NCI-H2081 treated with DMSO at 0.1 percent for 48 hours (cell line): Measurements from ENCODE around the gene SRF.

Experiments used
- DNase-seq: peaks from one replicate; lab custom pipeline; 2025; lab: John Stamatoyannopoulos, UW

Gene SRF

DNA sequence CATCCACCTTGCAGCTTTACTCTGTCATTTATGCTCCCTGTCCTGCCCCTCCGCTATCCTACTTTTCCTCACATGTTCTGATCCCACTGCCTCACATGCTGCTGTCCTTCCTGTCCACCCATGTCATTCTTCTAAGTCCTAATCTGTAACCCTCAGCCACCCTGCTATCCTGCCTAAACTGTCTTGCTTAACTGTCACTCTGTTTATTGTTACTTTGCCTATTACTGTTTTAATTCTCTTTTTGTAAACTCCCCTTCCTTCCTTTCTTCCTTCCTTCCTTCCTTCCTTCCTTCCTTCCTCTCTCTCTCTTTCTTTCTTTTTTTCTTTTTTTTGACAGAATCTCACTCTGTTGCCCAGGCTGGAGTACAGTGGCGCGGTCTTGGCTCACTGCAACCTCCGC, 12.4 kb downstream of the SRF start:
- DNase-seq, result no peak

DNA sequence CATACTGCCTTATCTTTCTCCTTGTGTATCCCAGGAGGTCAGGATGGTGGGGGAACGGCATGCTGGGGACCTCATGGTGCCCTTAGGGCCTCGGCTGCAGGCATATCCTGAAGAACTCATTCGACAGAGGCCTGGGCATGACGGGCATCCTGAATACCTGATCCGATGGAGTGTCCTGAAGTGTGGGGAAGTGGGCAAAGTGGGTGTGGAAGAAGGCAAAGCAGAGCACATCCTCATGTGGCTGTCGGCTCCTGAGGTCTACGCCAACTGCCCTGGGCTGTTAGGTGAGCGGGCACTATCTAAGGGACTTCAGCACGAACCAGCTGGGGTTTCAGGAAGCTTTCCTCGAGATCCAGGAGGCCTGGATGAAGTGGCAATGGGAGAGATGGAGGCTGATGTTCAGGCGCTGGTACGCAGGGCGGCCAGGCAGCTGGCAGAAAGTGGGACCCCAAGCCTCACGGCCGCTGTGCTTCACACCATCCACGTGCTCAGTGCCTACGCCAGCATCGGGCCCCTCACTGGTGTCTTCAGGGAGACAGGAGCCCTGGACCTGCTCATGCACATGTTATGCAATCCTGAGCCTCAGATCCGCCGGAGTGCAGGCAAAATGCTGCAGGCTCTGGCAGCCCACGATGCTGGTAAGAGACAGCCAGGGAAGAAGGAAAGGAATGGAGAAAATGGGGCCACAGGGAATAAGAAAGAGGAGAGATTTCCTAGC, 13.4 kb downstream of the SRF start:
- no peak for DNase-seq

DNA sequence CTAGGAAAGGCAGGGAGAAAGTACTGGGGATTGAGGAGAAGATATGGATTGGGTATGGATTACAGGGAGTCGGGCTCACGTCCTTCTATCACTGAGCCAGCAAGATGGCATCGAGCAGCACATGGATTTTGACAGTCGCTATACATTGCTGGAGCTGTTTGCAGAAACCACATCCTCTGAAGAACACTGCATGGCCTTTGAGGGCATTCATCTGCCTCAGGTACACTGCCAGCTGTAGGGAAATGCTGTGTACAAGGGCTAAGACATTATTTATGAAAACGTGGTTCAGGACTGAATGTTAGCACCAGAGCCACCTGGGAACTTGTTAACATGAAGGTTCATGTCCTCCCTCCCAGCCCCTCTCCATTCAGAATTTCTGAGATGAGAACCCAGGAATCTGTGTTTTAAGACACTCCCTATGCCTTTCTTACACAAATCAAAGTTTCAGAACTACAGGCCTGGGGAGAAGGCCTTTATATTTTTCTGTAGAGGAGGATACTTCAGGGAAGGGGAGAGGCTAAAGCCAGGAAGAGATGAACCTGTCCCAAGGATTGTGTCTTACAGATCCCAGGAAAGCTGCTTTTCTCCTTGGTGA, 14.4 kb downstream of the SRF start:
- DNase-seq, result no peak

DNA sequence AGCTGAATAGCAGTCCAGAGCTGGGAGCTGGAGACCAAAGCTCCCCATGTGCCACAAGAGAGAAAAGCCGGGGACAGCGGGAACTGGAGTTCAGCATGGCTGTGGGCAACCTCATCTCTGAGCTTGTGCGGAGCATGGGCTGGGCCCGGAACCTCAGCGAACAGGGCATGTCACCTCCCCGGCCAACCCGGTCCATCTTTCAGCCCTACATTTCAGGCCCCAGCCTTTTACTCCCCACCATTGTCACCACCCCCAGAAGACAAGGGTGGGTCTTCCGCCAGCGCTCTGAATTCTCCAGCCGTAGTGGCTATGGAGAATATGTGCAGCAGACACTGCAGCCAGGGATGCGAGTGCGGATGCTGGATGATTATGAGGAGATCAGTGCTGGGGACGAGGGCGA, 14.9 kb downstream of the SRF start:
- DNase-seq, result no peak

DNA sequence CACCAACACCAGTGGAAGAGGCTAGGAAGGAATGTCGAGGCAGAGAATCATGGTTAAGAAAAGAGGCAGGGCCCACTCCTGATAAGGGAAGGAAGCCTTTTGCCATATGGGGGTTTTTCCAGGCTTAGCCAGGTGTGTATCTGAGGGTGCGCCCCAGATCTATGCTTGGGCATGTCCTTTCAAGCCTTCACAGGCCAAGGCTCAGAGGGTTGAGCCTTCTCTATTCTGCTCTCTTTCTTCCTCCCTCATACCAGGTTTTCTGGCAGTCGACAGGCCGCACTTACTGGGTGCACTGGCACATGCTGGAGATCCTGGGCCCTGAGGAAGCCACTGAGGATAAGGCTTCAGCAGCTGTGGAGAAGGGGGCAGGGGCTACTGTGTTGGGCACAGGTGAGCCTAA, 15.6 kb downstream of the SRF start:
- DNase-seq, result no peak

DNA sequence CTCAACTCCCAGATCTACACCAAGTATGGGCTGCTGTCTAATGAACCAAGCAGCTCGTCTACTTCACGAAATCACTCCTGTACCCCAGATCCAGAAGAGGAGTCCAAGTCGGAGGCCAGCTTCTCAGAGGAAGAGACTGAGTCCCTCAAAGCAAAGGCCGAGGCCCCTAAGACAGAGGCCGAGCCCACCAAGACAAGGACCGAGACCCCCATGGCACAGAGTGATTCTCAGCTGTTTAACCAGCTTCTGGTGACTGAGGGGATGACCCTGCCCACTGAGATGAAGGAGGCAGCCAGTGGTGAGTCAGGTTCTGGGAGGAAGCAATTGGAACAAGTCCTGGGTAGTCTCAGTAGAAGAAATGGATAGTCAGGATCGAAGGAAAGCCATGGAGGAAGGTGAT, 16.8 kb downstream of the SRF start:
- DNase-seq, result no peak

DNA sequence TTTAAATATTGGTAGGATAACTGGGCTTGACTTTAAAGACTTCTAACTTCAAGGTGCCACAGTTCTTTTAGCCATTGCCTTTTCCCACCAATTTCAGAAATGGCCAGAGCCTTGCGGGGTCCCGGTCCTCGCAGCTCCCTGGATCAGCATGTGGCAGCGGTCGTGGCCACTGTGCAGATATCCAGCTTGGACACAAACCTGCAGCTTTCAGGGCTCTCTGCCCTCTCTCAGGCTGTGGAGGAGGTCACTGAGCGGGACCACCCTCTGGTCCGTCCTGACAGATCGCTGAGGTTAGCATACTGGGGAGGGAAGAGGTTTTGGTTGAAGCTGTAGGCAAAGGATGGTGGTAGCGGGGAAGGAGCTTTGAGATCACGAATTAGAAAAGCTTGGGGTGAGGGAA, 17.4 kb downstream of the SRF start:
- no peak for DNase-seq

DNA sequence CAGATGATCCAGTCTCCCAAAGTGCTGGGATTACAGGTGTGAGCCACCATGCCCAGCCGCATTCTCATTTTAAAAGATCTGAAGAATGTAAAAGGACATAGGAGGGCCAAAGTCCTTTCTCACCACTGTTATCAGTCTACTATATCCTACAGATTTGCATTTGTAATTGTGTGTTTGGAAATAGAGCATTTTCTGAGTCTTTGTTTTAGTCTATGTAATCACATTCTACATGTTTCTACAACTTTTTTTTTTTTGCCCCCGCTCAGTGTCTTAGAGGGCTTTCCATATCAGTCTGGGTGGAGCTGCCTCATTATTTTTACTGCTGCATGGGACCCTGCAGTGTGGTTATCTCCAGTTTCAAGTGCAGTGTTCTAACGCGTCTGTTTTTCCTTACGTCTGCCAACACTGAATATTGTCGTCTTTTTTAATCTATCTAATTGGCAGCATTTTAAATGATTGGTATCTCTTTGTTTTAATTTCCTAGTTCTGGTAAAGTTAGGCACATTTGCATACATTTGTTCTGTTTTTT, 18.8 kb downstream of the SRF start:
- DNase-seq, result no peak

DNA sequence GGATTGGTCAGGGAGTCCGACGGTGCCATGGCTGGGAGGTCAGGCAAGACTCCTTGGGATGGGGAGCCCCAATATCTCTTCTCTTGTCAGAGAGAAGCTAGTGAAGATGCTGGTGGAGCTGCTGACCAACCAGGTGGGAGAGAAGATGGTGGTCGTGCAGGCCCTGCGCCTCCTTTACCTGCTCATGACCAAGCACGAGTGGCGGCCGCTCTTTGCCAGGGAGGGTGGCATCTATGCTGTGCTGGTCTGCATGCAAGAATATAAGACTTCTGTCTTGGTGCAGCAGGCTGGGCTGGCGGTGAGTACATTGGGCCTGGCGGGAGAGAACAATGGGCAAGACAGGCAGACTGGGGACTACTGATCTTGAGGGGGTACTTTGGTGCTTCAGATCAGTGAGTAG, 21.8 kb downstream of the SRF start:
- DNase-seq, result no peak

DNA sequence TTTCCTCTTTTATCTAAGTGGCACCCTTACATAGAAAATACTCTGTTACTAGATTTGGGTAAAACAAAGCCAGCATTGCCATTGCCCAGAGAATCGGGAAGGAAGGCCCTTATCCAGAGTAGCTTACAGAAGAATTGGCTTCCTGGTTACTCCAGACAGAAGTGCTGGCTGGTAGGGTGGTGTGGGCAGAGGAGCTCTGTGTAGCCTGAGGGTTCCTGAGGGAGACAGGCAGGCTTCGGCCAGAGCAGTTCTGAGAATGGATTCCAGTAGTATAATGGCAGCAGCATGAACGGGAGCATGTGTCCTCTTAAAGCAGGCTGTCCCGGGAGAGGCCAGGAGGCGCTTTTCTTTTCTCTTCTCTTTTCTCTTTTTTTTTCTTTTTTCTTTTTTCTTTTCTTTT, 22.9 kb downstream of the SRF start:
- DNase-seq, result no peak

DNA sequence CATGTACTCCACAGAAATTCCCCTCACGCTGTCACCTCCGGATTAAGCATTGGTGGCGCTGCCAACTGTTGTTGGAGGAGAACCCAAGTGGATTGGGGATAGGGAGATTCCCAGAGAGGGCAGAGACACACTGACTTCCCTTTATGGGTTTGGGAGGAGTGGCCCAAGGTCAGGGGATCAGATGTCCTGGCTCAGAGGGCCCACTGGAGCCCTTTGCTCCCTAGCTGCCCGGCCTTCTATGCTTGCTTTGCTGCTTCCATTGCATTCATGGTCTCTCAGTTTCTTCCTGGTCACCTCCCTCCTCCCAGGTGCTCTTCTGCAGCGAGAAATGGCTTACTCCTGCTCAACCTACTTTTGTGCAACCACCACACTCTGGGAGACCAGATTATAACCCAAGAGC, 25.3 kb downstream of the SRF start:
- DNase-seq, result no peak

DNA sequence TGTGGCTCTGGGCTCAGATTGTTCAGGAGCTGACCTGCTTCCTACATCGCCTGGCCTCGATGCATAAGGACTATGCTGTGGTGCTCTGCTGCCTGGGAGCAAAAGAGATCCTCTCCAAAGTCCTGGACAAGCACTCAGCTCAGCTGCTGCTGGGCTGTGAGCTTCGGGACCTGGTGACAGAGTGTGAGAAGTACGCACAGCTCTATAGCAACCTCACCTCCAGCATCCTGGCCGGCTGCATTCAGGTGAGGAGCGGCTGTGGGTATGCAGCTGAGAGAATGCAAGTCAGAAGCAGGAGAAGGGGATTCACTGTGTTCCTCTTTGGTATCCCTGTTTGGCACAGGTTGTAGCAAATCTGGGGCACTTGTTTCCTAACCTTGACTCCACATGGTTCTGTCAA, 28.8 kb downstream of the SRF start:
- DNase-seq, result no peak

DNA sequence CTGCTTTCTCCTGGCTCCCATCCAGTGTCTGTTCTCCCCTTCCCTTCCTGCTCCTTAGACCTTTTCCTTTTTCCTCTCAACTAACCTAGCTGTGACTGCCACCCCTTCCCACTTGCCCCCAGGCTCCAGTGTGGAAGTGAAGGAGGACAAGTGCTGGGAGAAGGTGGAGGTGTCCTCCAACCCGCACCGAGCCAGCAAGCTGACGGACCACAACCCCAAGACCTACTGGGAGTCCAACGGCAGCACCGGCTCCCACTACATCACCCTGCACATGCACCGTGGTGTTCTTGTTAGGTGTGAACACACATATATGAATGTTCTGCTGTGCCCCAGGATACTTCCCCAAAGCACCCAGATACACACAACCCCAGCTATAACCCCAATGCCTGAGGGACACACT, 29.5 kb downstream of the SRF start:
- DNase-seq, result no peak

DNA sequence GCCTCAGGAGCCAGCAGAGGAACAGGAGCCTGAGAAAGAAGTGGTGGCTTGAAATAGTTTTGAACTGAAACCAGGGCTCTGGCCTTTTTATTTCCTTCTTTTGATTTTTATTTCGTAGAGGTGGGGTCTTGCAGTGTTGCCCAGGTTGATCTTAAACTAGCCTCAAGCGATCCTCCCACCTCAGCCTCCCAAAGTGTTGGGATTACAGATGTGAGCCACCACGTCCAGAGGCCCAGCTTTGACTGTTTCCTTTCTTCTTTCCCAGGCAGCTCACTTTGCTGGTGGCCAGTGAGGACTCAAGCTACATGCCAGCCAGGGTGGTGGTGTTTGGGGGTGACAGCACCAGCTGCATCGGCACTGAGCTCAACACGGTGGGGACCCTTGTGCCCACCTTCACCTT, 31.4 kb downstream of the SRF start:
- DNase-seq, result no peak

DNA sequence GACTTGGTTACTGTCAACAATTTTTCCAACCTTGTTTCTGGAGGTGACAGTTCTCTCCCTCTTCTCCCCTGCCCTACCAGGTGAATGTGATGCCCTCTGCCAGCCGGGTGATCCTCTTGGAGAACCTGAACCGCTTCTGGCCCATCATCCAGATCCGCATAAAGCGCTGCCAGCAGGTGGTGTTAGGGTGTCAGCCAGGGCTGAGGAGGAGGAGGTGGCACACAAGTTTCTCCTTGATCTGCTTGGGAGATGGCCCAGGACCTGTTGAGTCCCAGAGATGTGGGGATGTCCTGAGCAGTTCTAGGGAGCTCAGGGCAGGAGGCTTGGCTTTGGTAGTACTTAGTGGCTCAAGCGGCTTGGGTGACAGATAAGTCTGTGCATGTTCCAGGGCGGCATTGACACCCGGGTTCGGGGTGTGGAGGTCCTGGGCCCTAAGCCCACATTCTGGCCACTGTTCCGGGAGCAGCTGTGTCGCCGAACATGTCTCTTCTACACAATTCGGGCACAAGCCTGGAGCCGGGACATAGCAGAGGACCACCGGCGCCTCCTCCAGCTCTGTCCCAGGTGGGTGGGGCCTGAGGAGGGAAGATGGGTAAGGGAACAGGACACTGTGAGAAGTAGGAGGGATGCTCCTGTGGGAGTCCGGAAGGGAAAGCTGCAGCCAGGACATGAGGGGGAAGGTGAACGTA, 32.1 kb downstream of the SRF start:
- no peak for DNase-seq

DNA sequence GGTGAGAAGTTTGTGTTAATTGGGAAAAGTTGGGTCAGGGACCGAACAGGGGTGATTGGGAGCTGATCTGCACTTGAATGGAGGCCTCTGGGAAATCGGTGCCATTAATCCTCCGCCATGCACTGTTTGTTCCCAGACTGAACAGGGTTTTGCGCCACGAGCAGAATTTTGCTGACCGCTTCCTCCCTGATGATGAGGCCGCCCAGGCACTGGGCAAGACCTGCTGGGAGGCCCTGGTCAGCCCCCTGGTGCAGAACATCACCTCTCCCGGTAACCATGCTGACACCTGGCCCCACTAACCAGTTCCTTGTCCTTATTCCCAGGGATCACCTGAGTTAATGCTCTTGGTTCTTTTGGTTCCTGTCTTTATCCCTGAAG, 32.6 kb downstream of the SRF start:
- DNase-seq, result no peak

DNA sequence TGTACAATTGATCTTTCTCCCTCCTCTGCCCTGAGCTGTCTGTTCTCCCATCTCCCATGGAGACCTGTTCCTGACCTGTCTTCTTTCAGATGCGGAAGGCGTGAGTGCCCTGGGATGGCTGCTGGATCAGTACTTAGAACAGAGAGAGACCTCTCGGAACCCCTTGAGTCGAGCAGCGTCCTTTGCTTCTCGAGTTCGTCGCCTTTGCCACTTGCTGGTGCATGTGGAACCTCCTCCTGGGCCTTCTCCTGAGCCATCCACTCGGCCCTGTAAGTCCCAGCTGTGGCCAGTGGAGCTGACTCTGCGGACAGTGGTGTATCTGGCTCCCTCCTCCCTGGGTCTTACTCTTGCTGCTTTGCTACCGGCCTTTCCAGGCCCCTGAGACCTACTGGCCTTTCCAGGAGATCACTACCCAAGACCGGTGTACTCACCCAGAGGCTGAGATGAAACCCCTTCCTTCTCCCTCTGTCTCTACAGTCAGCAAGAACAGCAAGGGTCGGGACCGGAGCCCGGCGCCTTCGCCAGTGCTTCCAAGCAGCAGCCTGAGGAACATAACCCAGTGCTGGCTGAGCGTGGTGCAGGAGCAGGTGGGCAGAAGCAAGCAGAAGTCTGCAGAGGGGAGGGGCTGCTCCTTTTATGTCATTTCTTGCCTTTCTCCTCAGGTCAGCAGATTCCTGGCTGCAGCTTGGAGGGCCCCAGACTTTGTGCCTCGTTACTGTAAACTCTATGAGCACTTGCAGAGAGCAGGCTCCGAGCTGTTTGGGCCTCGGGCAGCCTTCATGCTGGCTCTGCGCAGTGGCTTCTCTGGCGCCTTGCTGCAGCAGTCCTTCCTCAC, 33.4 kb downstream of the SRF start:
- no peak for DNase-seq

DNA sequence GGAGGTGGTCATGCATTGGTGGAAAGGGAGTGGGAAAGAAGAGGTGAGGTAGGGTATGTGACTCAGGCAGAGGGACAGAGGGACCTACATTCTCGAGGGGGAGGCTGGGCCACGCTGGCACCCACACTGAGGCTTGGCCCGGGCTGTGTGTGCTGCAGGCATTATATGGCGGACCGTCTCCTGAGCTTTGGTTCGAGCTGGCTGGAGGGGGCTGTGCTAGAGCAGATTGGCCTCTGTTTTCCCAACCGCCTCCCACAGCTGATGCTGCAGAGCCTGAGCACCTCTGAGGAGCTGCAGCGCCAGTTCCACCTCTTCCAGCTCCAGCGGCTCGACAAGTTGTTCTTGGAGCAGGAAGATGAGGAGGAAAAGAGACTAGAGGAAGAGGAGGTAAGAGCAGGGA, 34.8 kb downstream of the SRF start:
- no peak for DNase-seq

DNA sequence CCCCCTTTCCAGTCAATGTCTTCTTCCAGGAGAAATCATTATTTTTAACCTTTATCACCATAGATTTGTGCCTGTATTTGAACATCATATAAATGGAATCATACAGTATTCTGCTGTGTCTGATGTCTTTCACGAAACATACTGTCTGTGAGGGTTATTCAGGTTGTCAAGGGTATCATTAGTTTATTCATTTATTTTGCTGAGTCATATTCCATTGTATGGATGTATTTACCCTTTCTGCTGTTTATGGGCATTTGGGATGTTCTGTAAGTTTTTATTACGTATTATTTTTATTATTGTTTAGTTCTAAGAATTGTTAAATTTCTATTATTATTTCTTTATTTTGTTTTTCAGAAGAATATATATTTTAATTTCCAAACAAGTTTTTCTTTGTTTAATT, 36.2 kb downstream of the SRF start:
- no peak for DNase-seq

DNA sequence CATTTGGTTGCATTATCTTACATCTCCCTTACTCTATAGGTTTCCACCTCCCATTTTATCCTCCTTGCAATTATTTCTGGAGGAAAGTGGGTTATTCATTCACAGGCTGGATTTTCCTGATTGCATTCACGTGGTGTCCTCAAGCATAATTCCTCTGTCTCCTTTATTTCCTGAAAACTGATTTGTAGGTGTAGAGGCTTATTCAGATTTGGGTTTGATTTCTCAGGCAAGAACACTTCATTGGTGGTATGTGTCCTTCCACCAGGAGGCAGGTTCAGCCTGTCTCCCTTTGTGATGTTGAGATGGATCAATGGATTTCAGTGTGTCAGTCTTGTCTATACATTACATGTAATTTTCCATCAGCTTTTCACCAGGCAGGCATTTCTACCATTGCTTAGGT, 40.9 kb downstream of the SRF start:
- no peak for DNase-seq

DNA sequence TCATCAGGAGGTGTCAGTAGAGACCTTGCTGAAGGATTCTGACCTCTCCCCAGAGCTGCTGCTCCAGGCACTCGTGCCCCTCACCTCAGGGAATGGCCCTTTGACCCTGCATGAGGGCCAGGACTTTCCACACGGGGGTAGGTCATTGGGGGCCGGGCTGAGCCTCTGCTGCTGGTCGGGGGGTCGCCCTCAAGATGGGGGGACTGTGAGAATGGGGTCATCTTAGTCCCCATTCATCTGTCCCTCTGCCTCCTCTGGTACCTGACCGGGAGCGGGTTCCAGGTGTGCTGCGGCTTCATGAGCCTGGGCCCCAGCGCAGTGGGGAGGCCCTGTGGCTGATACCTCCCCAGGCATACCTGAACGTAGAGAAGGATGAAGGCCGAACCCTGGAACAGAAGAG, 42.4 kb downstream of the SRF start:
- DNase-seq, result no peak

DNA sequence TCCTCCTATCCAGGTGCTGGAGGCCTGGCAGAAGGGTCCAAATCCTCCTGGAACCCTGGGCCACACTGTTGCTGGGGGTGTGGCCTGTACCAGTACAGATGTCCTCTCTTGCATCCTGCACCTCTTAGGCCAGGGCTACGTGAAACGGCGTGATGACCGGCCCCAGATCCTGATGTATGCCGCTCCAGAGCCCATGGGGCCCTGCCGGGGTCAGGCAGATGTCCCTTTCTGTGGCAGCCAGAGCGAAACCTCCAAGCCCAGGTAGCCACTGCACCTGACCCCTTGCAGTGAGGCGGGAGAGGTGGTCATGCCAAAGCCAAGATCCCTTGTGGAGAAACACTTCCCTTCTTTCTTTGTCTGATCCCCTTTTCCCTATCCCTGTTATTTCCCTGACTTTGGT, 44.0 kb downstream of the SRF start:
- DNase-seq, result no peak

DNA sequence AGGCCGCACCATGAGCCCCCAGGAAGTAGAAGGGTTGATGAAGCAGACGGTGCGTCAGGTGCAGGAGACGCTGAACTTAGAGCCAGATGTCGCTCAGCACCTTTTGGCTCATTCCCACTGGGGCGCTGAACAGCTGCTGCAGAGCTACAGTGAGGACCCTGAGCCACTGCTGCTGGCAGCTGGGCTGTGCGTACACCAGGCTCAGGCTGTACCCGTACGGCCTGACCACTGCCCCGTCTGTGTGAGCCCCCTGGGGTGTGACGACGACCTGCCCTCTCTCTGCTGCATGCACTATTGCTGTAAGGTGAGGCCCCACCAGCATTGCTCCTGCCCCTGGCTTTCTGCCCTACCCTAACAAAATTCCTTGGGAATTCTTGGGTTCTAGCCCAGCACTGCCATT, 45.1 kb downstream of the SRF start:
- no peak for DNase-seq
